ENCODE measurements around the gene RNF183.
A peak's percentile ranks its signal among the peaks of the same experiment; 100 is the strongest.

The RNF183 gene

GRCh38 chr9:113311961-113312360 is 8.8 kb upstream of the RNF183 start:
- DNase-seq (ENCODE audit: low spot score): no peak
- in situ Hi-C loops (cut with MboI; ENCODE audit: low pct_unique_long_range_greater_than_20kb, low sequenced_read_pairs, unreplicated experiment): loop anchor here (25.0 kb wide), 1 partner anchor 350 kb away; no protein-coding TSS in a partner anchor
- no peak for TF ChIP-seq CTCF (IDR thresholded peaks at IDR 0.05; ENCODE audit: extremely low read depth, insufficient read depth, missing control alignments)

GRCh38 chr9:113310538-113310937 is 7.4 kb upstream of the RNF183 start:
- no peak for TF ChIP-seq CTCF (IDR thresholded peaks at IDR 0.05; ENCODE audit: extremely low read depth, insufficient read depth, missing control alignments)
- DNase-seq (ENCODE audit: low spot score): no peak
- in situ Hi-C loops (cut with MboI; ENCODE audit: low pct_unique_long_range_greater_than_20kb, low sequenced_read_pairs, unreplicated experiment): loop anchor here (25.0 kb wide), 1 partner anchor 352 kb away; no protein-coding TSS in a partner anchor

- in situ Hi-C loops (cut with MboI; ENCODE audit: low pct_unique_long_range_greater_than_20kb, low sequenced_read_pairs, unreplicated experiment): loop anchor here (25.0 kb wide), 1 partner anchor 353 kb away; no protein-coding TSS in a partner anchor
- peak; percentile 73 for TF ChIP-seq CTCF (IDR thresholded peaks at IDR 0.05; ENCODE audit: extremely low read depth, insufficient read depth, missing control alignments)
- DNase-seq (ENCODE audit: low spot score): peak; percentile 60
Observed at GRCh38 chr9:113309204-113309813, 6.1 kb upstream of the RNF183 start.

- no peak for TF ChIP-seq CTCF (IDR thresholded peaks at IDR 0.05; ENCODE audit: extremely low read depth, insufficient read depth, missing control alignments)
- in situ Hi-C loops (cut with MboI; ENCODE audit: low pct_unique_long_range_greater_than_20kb, low sequenced_read_pairs, unreplicated experiment): loop anchor here (25.0 kb wide), 1 partner anchor 355 kb away; no protein-coding TSS in a partner anchor
- no peak for DNase-seq (ENCODE audit: low spot score)
Observed at GRCh38 chr9:113307396-113307975, 4.3 kb upstream of the RNF183 start.

GRCh38 chr9:113306566-113306965 is 3.4 kb upstream of the RNF183 start:
- in situ Hi-C loops (cut with MboI; ENCODE audit: low pct_unique_long_range_greater_than_20kb, low sequenced_read_pairs, unreplicated experiment): loop anchor here (25.0 kb wide), 1 partner anchor 356 kb away; no protein-coding TSS in a partner anchor
- TF ChIP-seq CTCF (IDR thresholded peaks at IDR 0.05; ENCODE audit: extremely low read depth, insufficient read depth, missing control alignments): no peak
- DNase-seq (ENCODE audit: low spot score): no peak

- TF ChIP-seq CTCF (IDR thresholded peaks at IDR 0.05; ENCODE audit: extremely low read depth, insufficient read depth, missing control alignments): no peak
- in situ Hi-C loops (cut with MboI; ENCODE audit: low pct_unique_long_range_greater_than_20kb, low sequenced_read_pairs, unreplicated experiment): loop anchor here (25.0 kb wide), 1 partner anchor 361 kb away; no protein-coding TSS in a partner anchor
- no peak for DNase-seq (ENCODE audit: low spot score)
Observed at GRCh38 chr9:113301548-113301947, 1.6 kb downstream of the RNF183 start.
